ENCODE measurements around the gene CTNNA3. TPM values are rescaled to one million over a fixed set of nuclear protein-coding genes. Genes with fewer than 3 reads are reported as not detected.

Gene CTNNA3
- total RNA-seq, 2 donors from 2014 or later: 3.2 to 7.2 TPM

DNA sequence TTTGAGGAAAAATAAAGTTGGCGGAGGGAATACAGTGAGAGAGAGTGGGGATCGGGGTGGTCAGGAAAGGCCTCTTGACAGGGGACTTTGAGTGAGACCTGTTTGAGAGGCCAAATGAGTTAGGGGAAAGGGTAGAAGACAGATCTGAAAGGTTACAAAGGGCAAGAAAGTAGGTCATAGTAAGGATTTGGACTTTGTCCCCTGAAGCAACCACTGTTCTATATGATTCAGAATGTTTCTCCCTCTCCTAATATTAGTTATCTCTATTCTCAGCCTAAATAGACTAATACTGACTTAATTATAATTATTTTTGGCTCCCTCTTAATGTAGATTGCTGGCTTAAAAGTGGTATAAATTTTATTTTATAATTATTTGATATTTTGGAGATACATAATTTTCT, 88.0 kb downstream of the CTNNA3 start:
- no peaks in the 10 kb centered on the region for H3K9me3 ChIP-seq (ENCODE audit: control insufficient read depth, low read length)
- H3K27ac ChIP-seq (ENCODE audit: low read depth, low read length): no peak overlapping the region
- DNase-seq: no peak
- H3K9ac ChIP-seq (ENCODE audit: extremely low read depth, low read length, poor library complexity, severe bottlenecking): no peak overlapping the region
- peaks cover 10% of the 10 kb centered on the region for H3K4me1 Mint-ChIP-seq
- no peak for TF ChIP-seq CTCF (conservative IDR thresholded peaks at IDR 0.05)
- H3K27me3 ChIP-seq (ENCODE audit: control insufficient read depth, insufficient read depth, low read length, poor library complexity, severe bottlenecking): no peaks in the 10 kb centered on the region
- no peaks in the 10 kb centered on the region for H3K36me3 ChIP-seq (ENCODE audit: control insufficient read depth, insufficient read depth, low read length)
- H3K4me3 Mint-ChIP-seq: no peak overlapping the region
- no peak overlapping the region for H3K27ac Mint-ChIP-seq
- no peaks in the 10 kb centered on the region for H3K27me3 Mint-ChIP-seq (ENCODE audit: insufficient read depth)
- H3K9me3 Mint-ChIP-seq: no peaks in the 10 kb centered on the region
- H3K4me3 ChIP-seq (ENCODE audit: low read length): no peak overlapping the region
- 96 to 100% methylated on average over 2 of the region's 2 CpGs for WGBS, 2 experiments (ENCODE audit: insufficient coverage in 1 of 2, insufficient read length in 1 of 2)
- no peaks in the 10 kb centered on the region for H3K4me1 ChIP-seq (ENCODE audit: control insufficient read depth, insufficient read depth, low read length)
- H3K36me3 Mint-ChIP-seq (ENCODE audit: low read depth): no peaks in the 10 kb centered on the region

- WGBS, 2 experiments (ENCODE audit: insufficient coverage in 1 of 2, insufficient read length in 1 of 2): 88% methylated on average over 1 of the region's 1 CpG; no CpG with 5 or more reads in 1 of the 2 experiments
- no peak overlapping the region for H3K4me3 ChIP-seq (ENCODE audit: low read length)
Measured at GRCh38 chr10:67607472-67607871, 88.5 kb downstream of the CTNNA3 start.

DNA sequence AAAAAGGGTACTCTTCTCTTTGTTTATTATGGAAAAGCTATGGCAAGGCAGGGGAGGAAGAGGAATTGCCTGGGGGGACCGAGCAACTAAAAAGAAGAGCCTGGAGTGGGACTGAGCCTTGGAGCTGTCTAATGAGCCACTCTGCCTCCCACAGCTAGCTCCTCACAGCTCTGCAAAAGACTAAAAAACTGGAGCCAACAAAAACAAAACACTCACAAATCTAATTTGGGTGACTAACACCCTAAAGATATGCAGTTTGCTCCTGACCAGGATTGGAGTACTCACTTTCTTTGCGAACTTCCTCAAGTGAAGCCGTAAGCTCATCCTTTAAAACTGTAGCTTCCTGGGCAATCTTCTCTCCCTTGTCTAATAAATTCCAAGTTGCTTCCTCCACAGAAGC, 89.4 kb downstream of the CTNNA3 start:
- 75 to 92% methylated on average over 2 to 3 of the region's 3 CpGs for WGBS, 2 experiments (ENCODE audit: insufficient coverage in 1 of 2, insufficient read length in 1 of 2)
- no peak for DNase-seq
- Histone ChIP-seq H3K4me1 (ENCODE audit: control insufficient read depth, insufficient read depth, low read length) (no peaks in the 10 kb centered on the region), H3K27ac (ENCODE audit: low read depth, low read length) (no peak overlapping the region), H3K9me3 (ENCODE audit: control insufficient read depth, low read length) (no peaks in the 10 kb centered on the region), H3K9ac (ENCODE audit: extremely low read depth, low read length, poor library complexity, severe bottlenecking) (no peak overlapping the region), H3K36me3 (ENCODE audit: control insufficient read depth, insufficient read depth, low read length) (no peaks in the 10 kb centered on the region), H3K27me3 (ENCODE audit: control insufficient read depth, insufficient read depth, low read length, poor library complexity, severe bottlenecking) (no peaks in the 10 kb centered on the region), H3K4me3 (ENCODE audit: low read length) (no peak overlapping the region)
- H3K9me3 Mint-ChIP-seq: no peaks in the 10 kb centered on the region
- H3K4me1 Mint-ChIP-seq: peaks cover 10% of the 10 kb centered on the region
- no peak for TF ChIP-seq CTCF (conservative IDR thresholded peaks at IDR 0.05)
- H3K27ac Mint-ChIP-seq: peak overlapping the region; percentile 46
- H3K27me3 Mint-ChIP-seq (ENCODE audit: insufficient read depth): no peaks in the 10 kb centered on the region
- H3K4me3 Mint-ChIP-seq: no peak overlapping the region
- no peaks in the 10 kb centered on the region for H3K36me3 Mint-ChIP-seq (ENCODE audit: low read depth)

More at GRCh38 chr10:67607472-67607871, 88.5 kb downstream of the CTNNA3 start:
- no peak overlapping the region for H3K4me3 Mint-ChIP-seq
- no peak for DNase-seq
- Histone ChIP-seq H3K9me3 (ENCODE audit: control insufficient read depth, low read length) (no peaks in the 10 kb centered on the region), H3K4me1 (ENCODE audit: control insufficient read depth, insufficient read depth, low read length) (no peaks in the 10 kb centered on the region), H3K36me3 (ENCODE audit: control insufficient read depth, insufficient read depth, low read length) (no peaks in the 10 kb centered on the region), H3K9ac (ENCODE audit: extremely low read depth, low read length, poor library complexity, severe bottlenecking) (no peak overlapping the region), H3K27me3 (ENCODE audit: control insufficient read depth, insufficient read depth, low read length, poor library complexity, severe bottlenecking) (no peaks in the 10 kb centered on the region), H3K27ac (ENCODE audit: low read depth, low read length) (no peak overlapping the region)
- H3K9me3 Mint-ChIP-seq: no peaks in the 10 kb centered on the region
- no peaks in the 10 kb centered on the region for H3K36me3 Mint-ChIP-seq (ENCODE audit: low read depth)
- peaks cover 10% of the 10 kb centered on the region for H3K4me1 Mint-ChIP-seq
- TF ChIP-seq CTCF (conservative IDR thresholded peaks at IDR 0.05): no peak
- H3K27ac Mint-ChIP-seq: no peak overlapping the region
- H3K27me3 Mint-ChIP-seq (ENCODE audit: insufficient read depth): no peaks in the 10 kb centered on the region
